OCI-LY3 (cell line): ENCODE results near the gene PHLDB2.

Source experiments
- H2AFZ ChIP-seq: fragments of 200-600, 300-600 bp; shearing (Covaris generic); 2 replicates; pipeline ENCODE4 v1.6.0; 2014; ENCODE audit warnings: antibody characterized with exemption, low read depth, low read length
- H3K27ac ChIP-seq: fragments of 200-600, 300-600 bp; sonication (generic); 2 replicates; pipeline ENCODE4 v1.5.1; 2014; ENCODE audit warnings: mild to moderate bottlenecking, low read length, moderate library complexity, mixed read lengths
- H3K27me3 ChIP-seq: fragments of 200-600, 300-600 bp; sonication (generic); 2 replicates; pipeline ENCODE4 v1.6.1; 2014; ENCODE audit warnings: low read depth, low read length, mixed read lengths
- H3K36me3 ChIP-seq: fragments of 200-600, 300-600 bp; sonication (generic); replicated peaks from 2 replicates; pipeline ENCODE3; 2014; ENCODE audit warnings: low read depth, low read length, mixed read lengths
- H3K4me1 ChIP-seq: fragments of 300-600, 200-600 bp; sonication (generic); 2 replicates; pipeline ENCODE4 v1.6.1; 2014; ENCODE audit warnings: low read length, mixed read lengths
- H3K4me2 ChIP-seq: fragments of 200-600, 300-600 bp; sonication (generic); 2 replicates; pipeline ENCODE4 v1.6.1; 2014; ENCODE audit warnings: low read length, mixed read lengths
- H3K4me3 ChIP-seq: fragments of 300-600, 200-600 bp; sonication (generic); 2 replicates; pipeline ENCODE4 v1.5.1; 2014; ENCODE audit warnings: antibody characterized with exemption, mild to moderate bottlenecking, low read length, moderate library complexity
- H3K79me2 ChIP-seq: fragments of 300-600, 200-600 bp; shearing (Covaris generic); 2 replicates; pipeline ENCODE4 v1.6.1; 2014; ENCODE audit warnings: mild to moderate bottlenecking, low read length, mixed read lengths
- H3K9ac ChIP-seq: fragments of 300-600, 200-600 bp; shearing (Covaris generic); 2 replicates; pipeline ENCODE4 v1.6.0; 2014; ENCODE audit warnings: mild to moderate bottlenecking, low read length, moderate library complexity
- H3K9me3 ChIP-seq: fragments of 200-600, 300-600 bp; shearing (Covaris generic); 2 replicates; pipeline ENCODE4 v1.6.1; 2014; ENCODE audit warnings: low read length, mixed read lengths; ENCODE audit not compliant: insufficient read depth
- H4K20me1 ChIP-seq: fragments of 200-600, 300-600 bp; sonication (generic); 2 replicates; pipeline ENCODE4 v1.6.1; 2016; ENCODE audit warnings: low read length, mixed read lengths; ENCODE audit not compliant: insufficient read depth
- EZH2phosphoT487 ChIP-seq: fragments of 200-600 bp; shearing (Covaris generic); IDR thresholded peaks from 2 replicates; pipeline ENCODE4 v1.6.1; 2018; ENCODE audit warnings: antibody characterized with exemption, mixed run types, low read depth
- TF ChIP-seq, protein P1 (sequence below): fragments of 200-600, 300-600 bp; sonication (generic); IDR thresholded peaks from 2 replicates; pipeline ENCODE4 v1.5.1; 2014; ENCODE audit warnings: antibody characterized with exemption, low read length, low read depth

The PHLDB2 gene

DNA sequence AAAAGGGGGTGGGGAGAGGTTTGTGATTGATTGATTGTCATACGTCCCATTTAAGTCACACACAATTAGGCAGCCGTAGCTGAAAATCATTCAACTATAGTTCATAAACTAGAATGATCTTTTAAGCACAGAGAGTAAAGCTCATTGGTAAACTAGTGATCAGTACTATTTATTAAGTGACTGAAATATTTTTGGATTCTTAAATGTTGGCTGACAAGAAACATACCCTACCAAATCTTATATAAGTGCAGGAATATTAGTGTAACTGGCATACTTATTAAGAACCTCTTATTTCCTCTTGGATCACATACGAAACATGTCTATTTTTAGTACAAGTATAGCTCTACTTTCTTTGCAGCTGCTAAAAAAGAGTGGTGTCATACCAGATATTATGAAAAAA, 111.3 kb downstream of the PHLDB2 start:
- Histone ChIP-seq H3K4me2 (no peak overlapping the region), H3K27me3 (peaks cover 3% of the 10 kb centered on the region; the same call in 1 of the 2 replicates), H2AFZ (no peak overlapping the region), H4K20me1 (no peaks in the 10 kb centered on the region), H3K9ac (no peak overlapping the region), H3K9me3 (no peaks in the 10 kb centered on the region), H3K79me2 (no peaks in the 10 kb centered on the region), H3K36me3 (no peaks in the 10 kb centered on the region), H3K27ac (no peak overlapping the region), H3K4me1 (peaks cover 6% of the 10 kb centered on the region; the same call in 1 of the 2 replicates), H3K4me3 (no peak overlapping the region)
- TF ChIP-seq, protein P1, sequence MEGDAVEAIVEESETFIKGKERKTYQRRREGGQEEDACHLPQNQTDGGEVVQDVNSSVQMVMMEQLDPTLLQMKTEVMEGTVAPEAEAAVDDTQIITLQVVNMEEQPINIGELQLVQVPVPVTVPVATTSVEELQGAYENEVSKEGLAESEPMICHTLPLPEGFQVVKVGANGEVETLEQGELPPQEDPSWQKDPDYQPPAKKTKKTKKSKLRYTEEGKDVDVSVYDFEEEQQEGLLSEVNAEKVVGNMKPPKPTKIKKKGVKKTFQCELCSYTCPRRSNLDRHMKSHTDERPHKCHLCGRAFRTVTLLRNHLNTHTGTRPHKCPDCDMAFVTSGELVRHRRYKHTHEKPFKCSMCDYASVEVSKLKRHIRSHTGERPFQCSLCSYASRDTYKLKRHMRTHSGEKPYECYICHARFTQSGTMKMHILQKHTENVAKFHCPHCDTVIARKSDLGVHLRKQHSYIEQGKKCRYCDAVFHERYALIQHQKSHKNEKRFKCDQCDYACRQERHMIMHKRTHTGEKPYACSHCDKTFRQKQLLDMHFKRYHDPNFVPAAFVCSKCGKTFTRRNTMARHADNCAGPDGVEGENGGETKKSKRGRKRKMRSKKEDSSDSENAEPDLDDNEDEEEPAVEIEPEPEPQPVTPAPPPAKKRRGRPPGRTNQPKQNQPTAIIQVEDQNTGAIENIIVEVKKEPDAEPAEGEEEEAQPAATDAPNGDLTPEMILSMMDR = no peak
- no peak for TF ChIP-seq EZH2phosphoT487

DNA sequence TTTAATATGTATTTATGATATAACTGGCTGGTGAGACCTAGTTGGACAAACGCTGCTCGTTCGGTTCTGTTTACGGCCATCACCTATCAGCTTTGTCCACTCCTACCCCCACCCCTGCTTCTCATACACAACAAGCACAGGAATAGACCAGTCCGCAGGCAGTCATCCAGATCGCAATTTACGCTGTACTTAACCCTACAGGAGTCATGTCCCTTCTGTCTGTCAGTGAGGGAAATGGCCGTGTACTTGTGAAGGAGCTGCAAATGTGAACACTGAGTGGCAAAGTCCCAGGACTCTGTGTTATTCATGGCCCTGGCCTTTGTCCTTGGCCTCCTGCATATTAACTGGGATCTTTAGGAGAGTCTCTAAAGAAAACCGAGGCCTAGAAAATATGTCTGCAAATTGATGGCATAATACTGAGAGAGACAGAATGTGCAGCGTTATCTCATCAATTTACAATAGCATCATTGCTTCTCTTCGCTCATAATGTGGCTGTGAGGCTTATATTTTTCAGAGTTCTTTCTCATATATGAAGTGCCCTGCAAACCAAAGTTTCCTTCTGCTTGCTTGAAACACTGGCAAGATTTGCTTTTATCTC, 112.6 kb downstream of the PHLDB2 start:
- Histone ChIP-seq H3K4me1 (peaks cover 6% of the 10 kb centered on the region; the same call in 1 of the 2 replicates), H3K4me2 (no peak overlapping the region), H3K27ac (no peak overlapping the region), H3K9ac (no peak overlapping the region), H3K9me3 (no peaks in the 10 kb centered on the region), H3K79me2 (no peaks in the 10 kb centered on the region), H3K36me3 (no peaks in the 10 kb centered on the region), H3K4me3 (no peak overlapping the region), H4K20me1 (no peaks in the 10 kb centered on the region), H3K27me3 (peaks cover 3% of the 10 kb centered on the region; the same call in 1 of the 2 replicates), H2AFZ (no peak overlapping the region)
- TF ChIP-seq EZH2phosphoT487 = no peak
- TF ChIP-seq, protein P1 = no peak

DNA sequence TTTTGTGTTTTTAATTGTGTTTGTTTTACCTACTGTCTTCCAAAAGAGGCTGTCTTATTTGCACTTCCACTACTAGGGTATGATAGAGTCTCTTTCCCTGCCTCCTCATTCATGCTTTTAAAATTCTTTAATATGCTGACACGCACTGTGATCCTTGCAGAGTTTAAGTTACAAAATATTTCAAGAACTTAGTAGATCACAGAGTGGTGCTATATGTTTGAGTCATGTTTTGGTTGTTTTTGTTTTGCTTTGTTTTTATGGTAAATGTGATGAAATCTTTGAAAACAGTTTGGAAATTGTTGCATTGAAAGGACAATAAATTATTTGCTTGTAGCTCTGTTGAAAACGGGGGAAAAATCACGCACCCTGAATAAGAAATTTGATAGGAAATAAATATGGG, 113.8 kb downstream of the PHLDB2 start:
- H3K79me2 ChIP-seq = no peaks in the 10 kb centered on the region
- H3K27ac ChIP-seq = no peak overlapping the region
- H3K4me1 ChIP-seq = no peaks in the 10 kb centered on the region
- no peaks in the 10 kb centered on the region for H4K20me1 ChIP-seq
- H3K4me2 ChIP-seq = no peak overlapping the region
- TF ChIP-seq EZH2phosphoT487 = no peak
- TF ChIP-seq, protein P1 = no peak
- H3K9me3 ChIP-seq = no peaks in the 10 kb centered on the region
- no peak overlapping the region for H3K4me3 ChIP-seq
- H3K27me3 ChIP-seq = peaks cover 3% of the 10 kb centered on the region; the same call in 1 of the 2 replicates
- no peaks in the 10 kb centered on the region for H3K36me3 ChIP-seq
- no peak overlapping the region for H2AFZ ChIP-seq
- H3K9ac ChIP-seq = no peak overlapping the region

DNA sequence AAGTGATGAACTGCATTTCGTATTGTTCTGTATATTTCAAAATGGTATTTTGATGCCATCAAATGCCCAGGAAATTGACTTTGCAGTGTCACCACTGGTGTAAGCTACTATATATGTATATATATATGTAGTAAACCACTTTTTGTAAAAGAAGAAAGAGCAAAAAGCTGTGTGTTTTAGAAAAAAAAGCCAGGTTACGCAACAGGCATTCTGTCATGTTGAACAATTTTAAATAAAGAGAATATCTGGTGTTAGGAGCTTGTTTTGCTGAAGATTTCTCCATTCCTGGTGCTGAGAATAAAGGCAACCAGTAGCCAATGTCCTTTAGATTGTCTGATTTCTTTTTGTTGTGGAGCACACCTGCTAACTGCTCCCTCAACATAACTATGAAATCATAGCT, 116.1 kb downstream of the PHLDB2 start:
- Histone ChIP-seq H3K27me3 (no peaks in the 10 kb centered on the region), H3K9ac (no peak overlapping the region), H3K9me3 (no peaks in the 10 kb centered on the region), H3K79me2 (peaks cover 13% of the 10 kb centered on the region), H4K20me1 (no peaks in the 10 kb centered on the region), H2AFZ (no peak overlapping the region), H3K36me3 (no peaks in the 10 kb centered on the region), H3K4me3 (no peak overlapping the region), H3K4me1 (peaks cover 6% of the 10 kb centered on the region), H3K27ac (no peak overlapping the region), H3K4me2 (no peak overlapping the region)
- TF ChIP-seq, protein P1 = no peak
- no peak for TF ChIP-seq EZH2phosphoT487
